NCI-H2171 (cell line): ENCODE results near the gene EFNA5.
"Not testable (repeated sequence)": the region's sequence is repeated elsewhere in the genome, so short reads cannot be mapped to it uniquely, and the experiment has no call there.

Experiments used
- DNase-seq: peaks from one replicate; lab custom pipeline; 2025; lab: John Stamatoyannopoulos, UW

The EFNA5 gene

GRCh38 chr5:107517185-107518033, 153.3 kb downstream of the EFNA5 start:
- DNase-seq: no peak

DNA sequence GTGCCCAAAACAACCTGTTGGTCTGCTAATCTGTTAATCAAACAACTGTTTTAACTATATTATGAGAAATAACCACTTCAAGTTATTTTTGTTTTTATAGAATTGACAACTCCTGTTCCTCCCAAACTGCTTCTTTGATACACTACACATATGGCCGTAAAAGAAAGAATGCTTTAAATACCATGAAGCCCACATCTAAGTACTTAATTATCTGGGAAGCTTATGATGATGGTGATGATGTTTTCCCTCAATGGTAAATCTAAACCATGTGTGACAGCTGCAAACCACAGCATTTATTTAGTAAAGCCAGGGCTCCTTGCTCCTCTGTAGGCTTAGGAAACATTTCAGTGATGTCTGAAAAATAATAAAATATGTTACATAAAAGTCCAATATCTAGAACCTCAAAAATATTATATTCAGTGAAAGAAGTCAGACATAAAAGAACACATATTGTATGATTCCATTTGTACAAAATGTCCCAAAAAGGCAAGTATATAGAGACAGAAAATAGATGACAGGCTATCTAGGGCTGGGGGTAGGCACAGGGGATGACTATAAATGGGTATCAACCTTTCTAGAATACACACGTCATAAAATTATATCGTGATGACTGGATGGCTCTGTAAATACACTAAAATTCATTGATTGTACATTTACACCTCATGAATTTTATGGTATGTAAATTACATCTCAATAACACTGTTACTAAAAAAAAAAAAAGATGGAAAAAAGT, 154.1 kb downstream of the EFNA5 start:
- DNase-seq: no peak

DNA sequence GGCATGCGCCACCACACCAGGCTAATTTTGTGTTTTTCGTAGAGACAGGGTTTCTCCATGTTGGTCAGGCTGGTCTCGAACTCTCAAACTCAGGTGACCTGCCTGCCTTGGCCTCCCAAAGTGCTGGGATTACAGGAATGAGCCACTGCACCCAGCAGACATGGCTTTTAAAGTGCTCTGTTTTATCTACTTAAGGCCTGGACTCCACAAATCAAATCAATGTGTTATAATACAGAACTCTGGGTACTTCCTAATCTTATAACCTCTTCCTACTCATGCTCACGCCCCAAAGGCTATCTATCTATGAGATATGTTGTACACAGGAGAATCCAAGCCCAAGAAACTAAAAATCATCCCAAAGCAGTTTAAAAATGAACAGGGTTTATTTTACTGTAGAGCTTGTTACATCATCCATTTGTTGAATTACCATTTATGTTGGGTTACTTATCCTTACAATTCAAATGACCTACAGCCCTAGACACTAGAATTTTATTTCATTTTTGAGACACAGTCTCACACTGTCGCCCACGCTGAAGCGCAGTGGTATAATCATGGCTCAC, 155.1 kb downstream of the EFNA5 start:
- DNase-seq: no peak

DNA sequence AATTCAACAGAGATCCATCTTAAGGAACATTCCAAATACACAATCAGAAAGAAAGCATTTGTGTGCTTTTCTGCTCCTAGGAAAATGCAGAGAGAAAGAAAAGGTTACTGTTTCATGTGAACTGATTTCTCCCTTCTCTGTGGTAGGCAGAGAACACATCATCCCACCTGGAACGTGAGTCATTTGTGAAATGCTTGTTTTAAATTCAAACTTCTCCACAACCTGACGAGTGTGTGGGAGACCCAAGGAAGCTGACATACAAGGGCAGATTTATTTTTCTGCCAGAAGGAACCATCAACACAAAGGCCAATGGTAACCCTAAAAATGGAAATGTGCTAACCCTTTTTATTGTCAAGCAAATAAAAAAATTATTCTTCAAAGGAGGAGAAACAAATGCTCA, 156.4 kb downstream of the EFNA5 start:
- DNase-seq: no peak

DNA sequence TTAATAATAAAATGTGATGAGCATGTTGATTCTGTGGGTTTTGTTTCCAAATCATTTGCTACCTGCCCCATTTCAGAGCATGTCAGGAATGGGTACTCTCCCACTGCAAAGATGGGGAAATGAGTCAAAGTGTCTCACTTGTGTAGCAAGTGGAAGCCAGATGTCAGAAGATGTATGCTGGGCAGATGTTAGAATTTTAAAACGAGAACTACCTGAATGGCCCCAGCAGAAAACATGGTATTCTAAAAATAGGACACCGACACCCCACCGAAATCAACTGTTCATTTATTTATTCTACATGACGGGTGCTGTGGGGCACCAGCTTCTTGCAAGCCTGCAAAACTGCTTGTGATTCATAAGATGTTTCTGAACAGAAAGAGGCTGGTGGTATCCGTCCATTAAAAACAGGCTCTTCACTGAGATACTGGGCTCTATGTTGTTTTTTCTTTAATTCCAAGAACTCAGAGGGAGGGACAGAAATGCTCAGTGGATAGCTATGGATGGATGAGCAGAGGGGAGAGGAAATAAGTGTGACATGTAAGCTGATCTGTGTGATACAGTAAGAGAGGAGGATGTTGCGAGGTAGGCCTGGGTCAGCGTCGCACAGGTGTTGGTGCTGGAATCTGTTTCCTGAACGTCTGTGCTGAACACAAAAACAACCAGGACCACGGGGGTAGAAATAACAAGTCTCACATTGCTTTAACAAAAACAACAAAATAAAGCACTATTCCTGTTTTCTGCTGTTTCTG, 157.2 kb downstream of the EFNA5 start:
- DNase-seq: no peak

DNA sequence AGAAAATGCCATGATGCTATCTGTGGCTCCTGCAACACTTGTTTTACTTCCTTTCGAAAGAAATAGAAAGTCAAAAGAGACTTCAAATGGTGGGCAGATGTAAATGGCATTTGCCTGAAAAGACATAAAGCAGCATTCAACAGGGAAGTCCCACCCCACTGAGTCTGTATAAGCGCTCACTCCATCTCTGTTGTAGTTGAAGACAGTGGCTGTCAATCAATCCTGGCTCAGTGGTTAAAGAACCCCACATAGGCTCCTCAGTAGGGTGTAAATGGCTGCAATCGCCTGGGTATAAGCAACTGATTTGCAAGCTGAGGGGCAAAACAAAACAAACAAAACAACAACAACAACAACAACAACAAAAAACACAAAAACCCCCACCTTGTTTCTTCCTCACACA, 158.7 kb downstream of the EFNA5 start:
- no peak for DNase-seq

DNA sequence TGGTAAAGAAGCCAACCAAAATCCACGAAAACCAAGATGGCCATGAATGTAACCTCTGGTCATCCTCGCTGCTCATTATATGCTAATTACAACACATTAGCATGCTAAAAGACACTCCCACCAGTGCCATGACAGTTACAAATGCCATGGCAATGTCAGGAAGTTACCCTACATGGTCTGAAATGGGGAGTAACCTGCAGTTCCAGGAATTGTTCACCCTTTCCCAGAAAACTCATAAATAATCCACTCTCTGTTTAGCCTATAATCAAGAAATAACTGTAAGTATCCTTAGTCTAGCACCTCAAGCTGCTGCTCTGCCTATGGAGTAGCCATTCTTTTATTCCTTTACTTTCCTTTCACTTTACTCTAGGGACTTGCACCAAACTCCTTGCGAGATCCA, 160.6 kb downstream of the EFNA5 start:
- DNase-seq: no peak

- no peak for DNase-seq
Measured at GRCh38 chr5:107508097-107508496, 162.6 kb downstream of the EFNA5 start.

DNA sequence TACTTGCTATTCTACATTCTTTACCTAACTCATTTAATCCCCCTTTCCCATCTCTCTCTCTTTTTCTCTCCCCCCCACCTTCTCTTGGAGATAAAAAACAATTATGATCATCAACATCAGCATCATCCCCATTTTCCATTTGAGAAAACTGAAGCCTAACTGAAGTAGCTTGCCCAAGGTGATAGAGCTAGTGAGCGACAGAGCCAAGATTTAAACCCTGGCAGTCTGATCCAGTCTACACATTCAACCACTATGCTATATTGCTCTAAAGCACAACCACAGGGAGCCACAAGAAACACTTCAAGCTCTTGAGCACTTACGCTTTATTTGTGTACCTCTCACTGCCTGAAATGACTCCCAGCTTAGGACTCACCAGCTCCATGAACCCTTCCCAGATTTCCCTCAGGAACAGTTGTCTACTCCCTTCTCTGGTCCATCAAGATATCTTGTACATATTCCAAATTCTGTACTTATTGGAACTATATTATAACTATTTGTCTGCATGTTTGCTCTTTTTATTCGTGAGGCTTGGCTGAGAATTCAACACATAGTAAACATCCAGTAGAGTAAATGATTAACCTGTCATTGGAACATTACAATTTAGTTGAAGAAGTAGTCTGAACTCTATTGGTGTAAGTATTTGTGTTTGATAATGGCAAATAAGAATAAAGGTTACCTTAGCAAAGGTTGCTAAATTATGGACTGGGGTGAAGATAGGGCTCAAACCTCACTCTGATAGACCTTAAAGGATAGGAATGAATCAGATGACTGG, 164.8 kb downstream of the EFNA5 start:
- DNase-seq: no peak

GRCh38 chr5:107504424-107504823, 166.3 kb downstream of the EFNA5 start:
- no peak for DNase-seq

DNA sequence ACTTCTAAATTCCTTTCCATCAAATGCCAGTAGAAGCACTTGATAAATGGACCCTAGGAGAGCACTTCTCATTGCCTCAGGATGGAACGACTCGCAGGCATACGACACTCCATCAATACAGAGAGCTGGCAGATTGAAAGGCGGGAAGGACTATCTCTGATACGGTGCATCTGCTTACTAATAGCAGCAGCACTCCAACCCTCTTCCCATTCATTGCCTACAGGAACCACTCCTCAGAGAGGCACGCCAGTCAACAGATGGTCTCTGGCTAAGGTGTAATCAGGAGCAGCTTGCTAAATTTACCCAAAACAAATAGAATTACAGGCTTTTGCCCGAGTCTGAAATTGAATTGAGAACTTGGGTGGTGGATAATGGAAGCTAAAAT, 168.1 kb downstream of the EFNA5 start:
- peak; percentile 75 for DNase-seq

DNA sequence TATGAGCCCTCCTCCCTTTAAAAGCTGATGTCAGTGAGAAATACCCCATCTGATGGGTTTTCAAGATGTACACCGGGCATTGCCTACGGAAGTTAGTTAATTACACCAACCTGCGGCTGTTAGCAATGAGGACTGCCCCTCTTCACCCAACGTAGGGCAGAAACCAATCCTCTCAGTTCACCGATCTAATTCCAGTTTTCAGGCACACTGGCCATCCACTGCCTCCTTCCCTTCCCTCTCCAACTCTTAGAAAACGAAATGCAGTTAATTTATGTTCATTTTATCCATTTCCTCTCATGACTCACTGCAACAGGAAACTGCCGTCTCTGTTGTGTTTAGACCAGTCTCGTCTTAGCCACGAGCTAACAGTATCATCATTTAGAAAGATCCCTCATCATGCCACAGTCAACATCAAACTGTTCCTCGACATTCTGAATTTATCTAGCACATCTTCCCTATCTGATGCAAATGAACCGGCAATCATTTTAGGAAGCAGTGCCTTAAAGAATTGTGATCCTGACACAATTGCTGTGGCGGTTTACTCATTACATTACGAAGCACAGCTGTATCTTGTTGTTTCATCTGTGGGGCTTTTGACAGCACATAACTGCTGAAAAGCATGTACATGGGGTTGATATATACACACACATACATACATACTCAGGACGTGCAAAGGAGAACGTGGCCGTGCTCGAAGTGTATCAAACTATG, 168.6 kb downstream of the EFNA5 start:
- no peak for DNase-seq

- DNase-seq: no peak
Measured at GRCh38 chr5:107500840-107501239, 169.9 kb downstream of the EFNA5 start.

DNA sequence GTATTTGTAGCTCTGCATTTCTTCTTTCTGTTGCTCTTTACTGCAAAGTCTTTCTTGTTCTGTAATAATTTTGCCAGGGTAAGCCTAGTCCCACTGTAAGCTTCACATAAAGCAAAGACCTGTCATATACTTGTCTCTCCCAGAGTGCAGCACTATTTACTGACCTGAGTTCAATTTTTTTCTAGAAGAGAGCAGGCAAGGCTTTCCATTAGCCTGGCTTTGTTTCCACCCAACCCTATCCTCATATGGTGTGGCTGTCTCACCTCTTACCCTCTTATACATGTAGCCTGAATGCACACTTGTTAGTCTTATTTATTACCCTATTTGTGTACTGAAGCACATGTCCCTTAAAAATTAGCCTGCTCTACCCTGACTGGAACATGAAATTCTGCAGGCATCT, 170.4 kb downstream of the EFNA5 start:
- no peak for DNase-seq

- DNase-seq: no peak
Measured at GRCh38 chr5:107499776-107500175, 171.0 kb downstream of the EFNA5 start.

GRCh38 chr5:107499237-107499636, 171.5 kb downstream of the EFNA5 start:
- no peak for DNase-seq

GRCh38 chr5:107496466-107496865, 174.3 kb downstream of the EFNA5 start:
- DNase-seq: no peak

DNA sequence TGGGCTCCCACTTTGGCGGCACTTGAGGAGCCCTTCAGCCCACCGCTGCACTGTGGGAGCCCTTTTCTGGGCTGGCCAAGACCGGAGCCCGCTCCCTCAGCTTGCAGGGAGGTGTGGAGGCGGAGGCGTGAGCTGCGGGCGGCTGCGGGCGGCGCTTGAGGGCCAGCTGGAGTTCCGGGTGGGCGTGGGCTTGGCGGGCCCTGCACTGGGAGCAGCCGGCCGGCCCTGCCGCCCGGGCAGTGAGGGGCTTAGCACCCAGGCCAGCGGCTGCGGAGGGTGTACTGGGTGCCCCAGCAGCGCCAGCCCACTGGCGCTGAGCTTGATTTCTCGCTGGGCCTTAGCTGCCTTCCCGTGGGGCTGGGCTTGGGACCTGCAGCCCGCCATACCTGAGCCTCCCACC, 176.6 kb downstream of the EFNA5 start:
- not testable (repeated sequence) for DNase-seq

- DNase-seq: no peak
Measured at GRCh38 chr5:107487056-107487542, 183.6 kb downstream of the EFNA5 start.

DNA sequence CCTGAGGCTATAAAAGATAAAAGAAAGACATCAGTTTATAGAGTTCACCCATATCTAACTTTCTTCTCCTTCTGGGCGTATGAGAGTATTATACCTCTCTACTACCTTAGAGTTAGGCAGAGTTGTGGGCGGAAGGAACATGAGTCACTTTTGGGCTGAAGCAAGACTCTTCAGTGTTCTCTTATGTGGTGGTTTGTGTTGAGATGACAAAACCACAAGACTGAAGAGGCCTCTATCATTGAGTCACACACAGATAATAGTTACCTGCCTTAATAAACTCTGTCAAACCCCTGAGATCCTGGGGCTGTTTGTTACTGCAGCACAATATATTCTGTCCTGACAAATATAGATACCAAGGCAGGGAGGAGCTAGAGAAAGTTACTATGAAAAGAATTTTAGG, 184.2 kb downstream of the EFNA5 start:
- DNase-seq: no peak

DNA sequence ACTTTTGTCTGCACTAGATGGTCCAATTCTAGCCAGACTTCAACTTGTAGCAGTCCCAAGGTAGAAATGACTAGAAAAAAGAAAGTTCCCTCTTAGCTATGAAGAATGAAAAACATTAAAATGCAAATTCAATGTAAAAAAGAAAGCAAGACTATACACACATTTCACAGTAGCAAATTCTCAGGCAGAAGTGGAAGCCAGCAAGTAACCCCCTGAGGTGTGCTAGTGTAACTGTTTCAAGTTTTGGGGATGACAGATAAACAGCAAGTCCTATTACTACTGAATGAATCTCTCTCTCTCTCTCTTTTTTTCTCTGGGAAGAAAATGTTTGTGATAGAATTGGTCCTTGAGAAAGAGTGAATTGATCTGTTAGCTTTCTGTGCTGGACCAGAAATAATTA, 185.6 kb downstream of the EFNA5 start:
- DNase-seq: no peak
